ENCODE results near the gene CD99. TPM values are rescaled to one million over a fixed set of nuclear protein-coding genes. Genes with fewer than 3 reads are reported as not detected.

Gene CD99
- total and polyA plus RNA-seq, 8 donors, result 72.9 to 220 (median 128) TPM

DNA sequence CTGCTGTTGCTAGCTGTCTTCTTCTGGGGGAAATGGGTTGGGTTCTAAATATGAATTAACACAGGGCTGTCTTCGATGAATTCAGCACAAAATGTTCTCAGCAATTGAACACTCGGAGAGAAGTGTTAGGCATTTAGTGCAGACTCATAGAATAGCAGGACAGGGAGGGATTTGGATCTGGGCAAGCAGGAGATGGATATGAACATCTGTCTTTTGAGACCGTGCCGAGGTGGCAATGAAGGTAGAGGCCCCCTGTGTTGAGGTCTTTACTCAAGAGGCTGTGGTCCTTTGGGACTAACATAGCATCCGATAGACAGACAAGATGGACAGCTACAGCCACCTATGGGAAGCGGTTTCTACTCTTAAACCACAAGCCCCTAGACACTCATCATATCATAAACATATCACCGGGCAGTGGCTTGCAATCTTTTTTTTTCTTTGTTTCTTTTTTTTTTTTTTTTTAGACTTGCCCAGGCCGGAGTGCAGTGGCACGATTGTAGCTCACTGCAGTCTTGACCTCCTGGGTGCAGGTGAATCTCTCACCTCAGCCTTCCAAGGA, 6.7 kb downstream of the CD99 start:
- H3K4me1 ChIP-seq, result peaks cover 41 to 96% (median 85%) of the 10 kb centered on the region in 4 donors
- peaks cover 0 to 12% (median 3%) of the 10 kb centered on the region in 4 donors for H3K36me3 ChIP-seq
- TF ChIP-seq, protein P1, sequence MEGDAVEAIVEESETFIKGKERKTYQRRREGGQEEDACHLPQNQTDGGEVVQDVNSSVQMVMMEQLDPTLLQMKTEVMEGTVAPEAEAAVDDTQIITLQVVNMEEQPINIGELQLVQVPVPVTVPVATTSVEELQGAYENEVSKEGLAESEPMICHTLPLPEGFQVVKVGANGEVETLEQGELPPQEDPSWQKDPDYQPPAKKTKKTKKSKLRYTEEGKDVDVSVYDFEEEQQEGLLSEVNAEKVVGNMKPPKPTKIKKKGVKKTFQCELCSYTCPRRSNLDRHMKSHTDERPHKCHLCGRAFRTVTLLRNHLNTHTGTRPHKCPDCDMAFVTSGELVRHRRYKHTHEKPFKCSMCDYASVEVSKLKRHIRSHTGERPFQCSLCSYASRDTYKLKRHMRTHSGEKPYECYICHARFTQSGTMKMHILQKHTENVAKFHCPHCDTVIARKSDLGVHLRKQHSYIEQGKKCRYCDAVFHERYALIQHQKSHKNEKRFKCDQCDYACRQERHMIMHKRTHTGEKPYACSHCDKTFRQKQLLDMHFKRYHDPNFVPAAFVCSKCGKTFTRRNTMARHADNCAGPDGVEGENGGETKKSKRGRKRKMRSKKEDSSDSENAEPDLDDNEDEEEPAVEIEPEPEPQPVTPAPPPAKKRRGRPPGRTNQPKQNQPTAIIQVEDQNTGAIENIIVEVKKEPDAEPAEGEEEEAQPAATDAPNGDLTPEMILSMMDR (IDR thresholded peaks at IDR 0.05), result no peak
- TF ChIP-seq POLR2A (IDR thresholded peaks at IDR 0.05) (no peak), POLR2AphosphoS5 (IDR thresholded peaks at IDR 0.05) (no peak), EP300 (IDR thresholded peaks at IDR 0.05) (no peak)
- no peak for DNase-seq
- H3K9me3 ChIP-seq, result no peaks in the 10 kb centered on the region
- no peaks in the 10 kb centered on the region for H3K27me3 ChIP-seq
- 61 to 77% (median 69%) methylated on average over 9 of the region's 9 CpGs for WGBS, 5 donors
- H3K27ac ChIP-seq, result peak overlapping the region in 4 of 5 donors; percentile 38 to 90 (median 50)
- peak overlapping the region in 1 of 4 donors; percentile 21 for H3K4me3 ChIP-seq
- intact Hi-C loops (cut with DNase I; ENCODE audit: low total_unique reads), result no loop called here

DNA sequence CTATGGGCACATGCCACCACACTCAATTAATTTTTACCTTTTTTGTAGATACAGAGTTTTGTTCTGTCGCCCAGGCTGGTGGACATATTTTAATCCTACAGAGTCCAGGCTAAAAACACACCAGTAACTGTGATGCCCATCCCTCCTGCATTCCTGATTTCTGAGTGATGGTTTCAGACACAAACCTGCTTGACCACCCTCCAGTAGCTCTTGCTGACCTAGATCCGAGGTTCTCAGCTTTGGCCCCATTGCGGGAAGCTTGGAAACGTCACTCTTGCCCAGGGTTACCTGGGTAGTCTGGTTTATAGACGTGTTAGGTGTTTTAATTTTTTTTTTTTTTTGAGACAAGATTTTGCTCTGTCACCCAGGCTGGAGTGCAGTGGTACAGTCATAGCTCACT, 7.5 kb downstream of the CD99 start:
- Histone ChIP-seq H3K4me1 (peaks cover 36 to 96% (median 85%) of the 10 kb centered on the region in 4 donors), H3K9me3 (no peaks in the 10 kb centered on the region), H3K27ac (peak overlapping the region in 2 of 5 donors; percentile 38 to 90), H3K4me3 (no peak overlapping the region), H3K27me3 (no peaks in the 10 kb centered on the region), H3K36me3 (peaks cover 0 to 12% (median 3%) of the 10 kb centered on the region in 4 donors)
- 81 to 87% (median 84%) methylated on average over 5 of the region's 5 CpGs for WGBS, 5 donors
- no peak for DNase-seq
- intact Hi-C loops (cut with DNase I; ENCODE audit: low total_unique reads), result no loop called here
- TF ChIP-seq, protein P1 (IDR thresholded peaks at IDR 0.05), result no peak
- no peak for TF ChIP-seq POLR2A (IDR thresholded peaks at IDR 0.05)
- no peak for TF ChIP-seq EP300 (IDR thresholded peaks at IDR 0.05)
- no peak for TF ChIP-seq POLR2AphosphoS5 (IDR thresholded peaks at IDR 0.05)

DNA sequence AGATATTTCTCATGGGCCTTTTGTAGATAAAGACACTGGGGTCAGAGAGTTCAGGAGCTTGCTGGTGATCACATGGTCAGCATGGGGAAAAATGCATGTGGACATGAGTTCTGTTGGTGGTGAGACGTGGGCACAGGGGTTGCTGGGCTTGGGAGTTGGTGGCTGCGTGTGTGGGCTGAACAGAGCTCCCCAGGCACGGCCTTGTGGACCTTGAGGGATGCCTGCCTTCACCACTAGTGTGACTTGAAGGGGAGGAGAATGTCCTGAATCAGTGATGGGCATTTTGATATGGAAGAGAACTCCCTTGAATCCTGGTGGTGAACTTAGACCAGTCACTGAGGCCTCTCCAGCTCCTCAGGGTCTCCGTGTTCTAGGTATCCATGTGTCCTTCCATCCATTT, 8.9 kb downstream of the CD99 start:
- 88 to 99% (median 96%) methylated on average over 3 to 4 of the region's 4 CpGs for WGBS, 5 donors
- H3K27me3 ChIP-seq, result no peaks in the 10 kb centered on the region
- H3K9me3 ChIP-seq, result no peaks in the 10 kb centered on the region
- H3K4me1 ChIP-seq, result peaks cover 33 to 96% (median 85%) of the 10 kb centered on the region in 4 donors
- no peak overlapping the region for H3K27ac ChIP-seq
- H3K4me3 ChIP-seq, result no peak overlapping the region
- intact Hi-C loops (cut with DNase I; ENCODE audit: low total_unique reads), result no loop called here
- H3K36me3 ChIP-seq, result peaks cover 0 to 12% (median 3%) of the 10 kb centered on the region in 4 donors
- no peak for DNase-seq
- TF ChIP-seq, protein P1 (IDR thresholded peaks at IDR 0.05), result no peak
- TF ChIP-seq POLR2A (IDR thresholded peaks at IDR 0.05), result no peak
- no peak for TF ChIP-seq POLR2AphosphoS5 (IDR thresholded peaks at IDR 0.05)
- TF ChIP-seq EP300 (IDR thresholded peaks at IDR 0.05), result no peak

DNA sequence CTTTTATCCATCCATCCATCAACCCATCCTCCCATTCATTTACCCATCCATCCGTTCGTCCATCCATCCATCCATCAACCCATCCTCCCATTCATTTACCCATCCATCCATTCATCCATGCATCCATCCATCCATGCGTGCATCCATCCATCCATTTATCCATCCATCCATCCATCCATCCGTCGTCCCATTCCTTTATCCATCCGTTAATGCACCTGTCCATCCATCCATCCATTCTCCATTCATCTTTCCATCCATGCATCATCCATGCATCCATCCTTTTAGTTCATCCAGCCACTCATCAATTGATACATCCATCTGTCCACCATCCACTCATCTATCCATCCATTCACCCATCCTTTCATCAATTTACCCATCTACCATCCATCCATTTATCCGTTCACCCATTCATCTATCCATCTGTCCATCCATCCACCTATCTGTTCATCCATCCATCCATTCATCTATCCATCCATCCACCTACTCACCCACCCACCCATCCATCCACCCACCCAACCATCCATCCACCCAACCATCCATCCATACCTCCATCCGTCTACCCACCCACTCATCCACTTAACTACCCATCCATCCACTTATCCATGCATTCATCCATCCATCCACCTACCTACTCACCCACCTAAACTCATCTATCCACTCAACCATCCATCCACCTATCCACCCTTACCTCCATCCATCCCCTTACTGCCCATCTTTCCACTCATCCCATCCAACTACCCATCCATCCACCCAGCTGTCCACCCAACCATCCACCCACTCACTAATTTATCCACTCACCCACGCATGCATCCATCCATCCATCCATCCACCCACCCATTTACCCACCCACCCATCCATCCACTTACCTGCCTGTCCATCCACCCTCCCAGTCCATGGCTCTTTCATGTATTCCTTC, 9.6 kb downstream of the CD99 start:
- no peaks in the 10 kb centered on the region for H3K27me3 ChIP-seq
- DNase-seq, result no peak
- H3K36me3 ChIP-seq, result peaks cover 0 to 12% (median 3%) of the 10 kb centered on the region in 4 donors
- H3K27ac ChIP-seq, result no peak overlapping the region
- H3K4me1 ChIP-seq, result peaks cover 33 to 96% (median 85%) of the 10 kb centered on the region in 4 donors
- intact Hi-C loops (cut with DNase I; ENCODE audit: low total_unique reads), result no loop called here
- H3K9me3 ChIP-seq, result no peaks in the 10 kb centered on the region
- 96 to 99% (median 98%) methylated on average over 9 of the region's 9 CpGs for WGBS, 5 donors
- peak in 1 of 4 donors; percentile 5 for TF ChIP-seq POLR2A (IDR thresholded peaks at IDR 0.05)
- TF ChIP-seq POLR2AphosphoS5 (IDR thresholded peaks at IDR 0.05), result no peak
- no peak for TF ChIP-seq EP300 (IDR thresholded peaks at IDR 0.05)
- TF ChIP-seq, protein P1 (IDR thresholded peaks at IDR 0.05), result no peak
- no peak overlapping the region for H3K4me3 ChIP-seq
